Lung (tissue), 12 donors: ENCODE measurements around the gene IGFBP6. TPM values are rescaled to one million over a fixed set of nuclear protein-coding genes. Genes with fewer than 3 reads are reported as not detected.

Source experiments
- ATAC-seq: fragments of 200-7000 bp; cut with Tn5 transposase; one replicate; pipeline ENCODE4 v1.9.1; 2020; ENCODE audit warnings: moderate number of reproducible peaks; ENCODE audit not compliant: insufficient read depth, low FRiP score
- DNase-seq, 3 donors: peaks; one replicate each; pipeline ENCODE4 v3.0.0-alpha.2; 2013 to 2017
- H3K27ac ChIP-seq, 2 donors: one replicate each; pipeline ENCODE4 v1.5.1; 2013; ENCODE audit warnings: mild to moderate bottlenecking in 2 of 2, moderate library complexity in 2 of 2, control low read depth in 1 of 2, inconsistent platforms in 1 of 2, low read depth in 1 of 2, low read length in 1 of 2
- H3K27me3 ChIP-seq, 3 donors: one replicate each; pipeline ENCODE4 v1.5.1; 2013; ENCODE audit warnings: low read length in 2 of 3; ENCODE audit not compliant: control insufficient read depth in 3 of 3, insufficient read depth in 3 of 3
- H3K36me3 ChIP-seq, 4 donors: one replicate each; pipeline ENCODE4 v1.5.1; 2013; ENCODE audit warnings: low read length in 4 of 4, mild to moderate bottlenecking in 1 of 4, moderate library complexity in 1 of 4; ENCODE audit not compliant: control insufficient read depth in 4 of 4, insufficient read depth in 4 of 4
- H3K4me1 ChIP-seq, 5 donors: one replicate each; pipeline ENCODE4 v1.5.1; 2013; ENCODE audit warnings: low read length in 5 of 5, mild to moderate bottlenecking in 2 of 5, moderate library complexity in 1 of 5; ENCODE audit not compliant: control insufficient read depth in 5 of 5, insufficient read depth in 5 of 5
- H3K4me3 ChIP-seq: one replicate; pipeline ENCODE4 v1.5.1; 2013; ENCODE audit warnings: mild to moderate bottlenecking, control low read depth, moderate library complexity
- H3K9ac ChIP-seq, 2 donors: one replicate each; pipeline ENCODE4 v1.5.1; 2013; ENCODE audit warnings: low read length in 2 of 2, control low read depth in 1 of 2; ENCODE audit not compliant: insufficient read depth in 1 of 2
- H3K9me3 ChIP-seq, 4 donors: one replicate each; pipeline ENCODE4 v1.5.1; 2013; ENCODE audit warnings: low read length in 3 of 4, mild to moderate bottlenecking in 1 of 4, moderate library complexity in 1 of 4; ENCODE audit not compliant: control insufficient read depth in 4 of 4, insufficient read depth in 3 of 4
- WGBS, 2 donors: extraction: QIAGEN DNeasy Blood & Tissue Kit; methylation state at CpG; one replicate each; pipeline ENCODE4 v1.1.7; 2013; 5-methylcytosine and 5-hydroxymethylcytosine counted together
- polyA plus RNA-seq, 2 donors: library from polyadenylated mRNA; stranded (reverse); fragments of 200-250 nt; gene quantifications; one replicate each; pipeline ENCODE4 v1.2.1, GENCODE V29; 2013
- total RNA-seq, 2 donors: library from RNA; depleted of rRNA in 1 of 2; stranded (reverse); fragments of >200 nt in 1 of 2; gene quantifications; one replicate each; pipeline ENCODE4 v1.2.1, GENCODE V29; 2014 to 2021
- TF ChIP-seq, protein P1 (sequence below): IDR thresholded peaks from 2 replicates; pipeline ENCODE4 v1.5.1; 2012; ENCODE audit warnings: mild to moderate bottlenecking; ENCODE audit errors: control extremely low read depth, extremely low read depth
- donor health status: control.
- donor health status: control.
- donor health status: Bipolar disorder and iron deficiency.
- donor health status: healthy.
- donor health status: DM: yes; HTN: yes; CAD: no.

The IGFBP6 gene
- total and polyA plus RNA-seq, 4 donors: 15.9 to 75.0 (median 29.2) TPM

DNA sequence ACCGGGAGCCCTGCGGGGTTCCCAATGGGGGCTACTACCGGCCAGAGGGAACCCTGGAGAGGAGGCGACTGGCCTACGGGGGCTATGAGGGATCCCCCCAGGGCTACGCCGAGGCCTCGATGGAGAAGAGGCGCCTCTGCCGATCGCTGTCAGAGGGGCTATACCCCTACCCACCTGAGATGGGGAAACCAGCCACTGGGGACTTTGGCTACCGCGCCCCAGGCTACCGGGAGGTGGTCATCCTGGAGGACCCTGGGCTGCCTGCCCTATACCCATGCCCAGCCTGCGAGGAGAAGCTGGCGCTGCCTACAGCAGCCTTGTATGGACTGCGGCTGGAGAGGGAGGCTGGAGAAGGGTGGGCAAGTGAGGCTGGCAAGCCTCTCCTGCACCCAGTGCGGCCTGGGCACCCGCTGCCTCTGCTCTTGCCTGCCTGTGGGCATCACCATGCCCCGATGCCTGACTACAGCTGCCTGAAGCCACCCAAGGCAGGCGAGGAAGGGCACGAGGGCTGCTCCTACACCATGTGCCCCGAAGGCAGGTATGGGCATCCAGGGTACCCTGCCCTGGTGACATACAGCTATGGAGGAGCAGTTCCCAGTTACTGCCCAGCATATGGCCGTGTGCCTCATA, 37.9 kb upstream of the IGFBP6 start:
- no peaks in the 10 kb centered on the region for H3K27me3 ChIP-seq
- ATAC-seq (no peak), DNase-seq (no peak)
- no peak overlapping the region for H3K4me3 ChIP-seq
- H3K27ac ChIP-seq: no peak overlapping the region
- peaks cover 0 to 24% (median 11%) of the 10 kb centered on the region in 5 donors for H3K4me1 ChIP-seq
- H3K9ac ChIP-seq: no peak overlapping the region
- TF ChIP-seq, protein P1, sequence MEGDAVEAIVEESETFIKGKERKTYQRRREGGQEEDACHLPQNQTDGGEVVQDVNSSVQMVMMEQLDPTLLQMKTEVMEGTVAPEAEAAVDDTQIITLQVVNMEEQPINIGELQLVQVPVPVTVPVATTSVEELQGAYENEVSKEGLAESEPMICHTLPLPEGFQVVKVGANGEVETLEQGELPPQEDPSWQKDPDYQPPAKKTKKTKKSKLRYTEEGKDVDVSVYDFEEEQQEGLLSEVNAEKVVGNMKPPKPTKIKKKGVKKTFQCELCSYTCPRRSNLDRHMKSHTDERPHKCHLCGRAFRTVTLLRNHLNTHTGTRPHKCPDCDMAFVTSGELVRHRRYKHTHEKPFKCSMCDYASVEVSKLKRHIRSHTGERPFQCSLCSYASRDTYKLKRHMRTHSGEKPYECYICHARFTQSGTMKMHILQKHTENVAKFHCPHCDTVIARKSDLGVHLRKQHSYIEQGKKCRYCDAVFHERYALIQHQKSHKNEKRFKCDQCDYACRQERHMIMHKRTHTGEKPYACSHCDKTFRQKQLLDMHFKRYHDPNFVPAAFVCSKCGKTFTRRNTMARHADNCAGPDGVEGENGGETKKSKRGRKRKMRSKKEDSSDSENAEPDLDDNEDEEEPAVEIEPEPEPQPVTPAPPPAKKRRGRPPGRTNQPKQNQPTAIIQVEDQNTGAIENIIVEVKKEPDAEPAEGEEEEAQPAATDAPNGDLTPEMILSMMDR: no peak
- H3K36me3 ChIP-seq: peaks cover 0 to 74% (median 64%) of the 10 kb centered on the region in 4 donors
- WGBS, 2 donors: 93 to 96% methylated on average over 24 of the region's 24 CpGs
- H3K9me3 ChIP-seq: no peaks in the 10 kb centered on the region

DNA sequence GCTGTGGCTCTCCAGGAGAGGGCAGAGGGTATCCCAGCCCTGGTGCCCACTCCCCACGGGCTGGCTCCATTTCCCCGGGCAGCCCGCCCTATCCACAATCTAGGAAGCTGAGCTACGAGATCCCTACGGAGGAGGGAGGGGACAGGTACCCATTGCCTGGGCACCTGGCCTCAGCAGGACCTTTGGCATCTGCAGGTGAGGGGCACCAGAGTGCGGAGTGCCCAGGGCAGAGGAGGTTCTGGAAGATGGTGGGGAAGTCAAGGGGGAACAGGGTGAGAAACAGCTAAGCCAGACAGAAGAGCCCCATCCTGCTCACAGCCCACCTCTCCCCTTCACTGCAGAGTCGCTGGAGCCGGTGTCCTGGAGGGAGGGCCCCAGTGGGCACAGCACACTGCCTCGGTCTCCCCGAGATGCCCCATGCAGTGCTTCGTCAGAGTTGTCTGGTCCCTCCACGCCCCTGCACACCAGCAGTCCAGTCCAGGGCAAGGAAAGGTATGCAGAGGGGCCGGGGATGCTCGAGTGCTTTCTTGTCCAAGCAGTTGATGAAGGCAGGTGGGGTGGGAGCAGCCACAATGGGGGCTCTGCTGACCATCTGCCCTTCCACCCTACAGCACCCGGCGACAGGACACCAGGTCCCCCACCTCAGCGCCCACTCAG, 37.3 kb upstream of the IGFBP6 start:
- Histone ChIP-seq H3K27ac (peak overlapping the region in 1 of 2 donors; percentile 43), H3K4me1 (peaks cover 0 to 20% (median 11%) of the 10 kb centered on the region in 5 donors), H3K4me3 (no peak overlapping the region), H3K27me3 (no peaks in the 10 kb centered on the region), H3K36me3 (peaks cover 0 to 78% (median 62%) of the 10 kb centered on the region in 4 donors), H3K9me3 (no peaks in the 10 kb centered on the region), H3K9ac (no peak overlapping the region)
- ATAC-seq: no peak
- WGBS, 2 donors: 86 to 88% methylated on average over 17 of the region's 17 CpGs
- DNase-seq: no peak
- TF ChIP-seq, protein P1: no peak

- TF ChIP-seq, protein P1: no peak
- peaks cover 0 to 78% (median 59%) of the 10 kb centered on the region in 4 donors for H3K36me3 ChIP-seq
- H3K9ac ChIP-seq: no peak overlapping the region
- no peaks in the 10 kb centered on the region for H3K27me3 ChIP-seq
- H3K4me3 ChIP-seq: no peak overlapping the region
- no peaks in the 10 kb centered on the region for H3K9me3 ChIP-seq
- peaks cover 0 to 20% (median 11%) of the 10 kb centered on the region in 5 donors for H3K4me1 ChIP-seq
- no peak for DNase-seq
- ATAC-seq: no peak
- 55 to 65% methylated on average over 18 of the region's 18 CpGs for WGBS, 2 donors
- H3K27ac ChIP-seq: peak overlapping the region in 1 of 2 donors; percentile 43
Observed at GRCh38 chr12:53060721-53061276, 36.7 kb upstream of the IGFBP6 start.
